Measurements from ENCODE around the gene SPATA13. TPM values are rescaled to one million over a fixed set of nuclear protein-coding genes. Genes with fewer than 3 reads are reported as not detected.

SPATA13 gene
- total and polyA plus RNA-seq, 2 experiments from 2014 or later, result 12.4 to 19.4 TPM

DNA sequence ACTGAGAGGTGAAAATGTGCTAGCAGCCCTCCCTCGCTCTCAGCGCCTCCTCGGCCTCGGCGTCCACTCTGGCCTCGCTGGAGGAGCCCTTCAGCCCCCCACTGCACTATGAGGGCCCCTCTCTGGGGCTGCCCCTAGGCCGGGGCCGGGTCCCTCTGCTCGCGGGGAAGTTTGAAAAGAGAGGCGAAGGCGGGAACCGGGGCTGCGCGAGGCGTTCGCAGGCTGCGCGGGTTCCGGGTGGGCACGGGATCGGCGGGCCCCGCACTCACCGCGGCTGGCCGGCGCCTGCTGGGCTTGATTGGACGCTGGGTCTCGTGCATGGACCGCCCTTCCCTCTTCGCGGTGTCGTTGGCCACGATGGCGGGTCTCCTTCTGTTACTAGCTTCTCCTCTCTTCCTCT is 178.2 kb downstream of the SPATA13 start:
- no peaks in the 10 kb centered on the region for H3K36me3 ChIP-seq (replicated peaks; ENCODE audit: insufficient read depth, low read depth)
- H3K79me2 ChIP-seq, result no peaks in the 10 kb centered on the region
- 95% methylated on average over 33 of the region's 36 CpGs for WGBS (ENCODE audit: low lambda C conversion rate, missing lambda C conversion rate)
- TF ChIP-seq EZH2 (IDR thresholded peaks at IDR 0.05; ENCODE audit: borderline replicate concordance), result no peak
- TF ChIP-seq, protein P1, sequence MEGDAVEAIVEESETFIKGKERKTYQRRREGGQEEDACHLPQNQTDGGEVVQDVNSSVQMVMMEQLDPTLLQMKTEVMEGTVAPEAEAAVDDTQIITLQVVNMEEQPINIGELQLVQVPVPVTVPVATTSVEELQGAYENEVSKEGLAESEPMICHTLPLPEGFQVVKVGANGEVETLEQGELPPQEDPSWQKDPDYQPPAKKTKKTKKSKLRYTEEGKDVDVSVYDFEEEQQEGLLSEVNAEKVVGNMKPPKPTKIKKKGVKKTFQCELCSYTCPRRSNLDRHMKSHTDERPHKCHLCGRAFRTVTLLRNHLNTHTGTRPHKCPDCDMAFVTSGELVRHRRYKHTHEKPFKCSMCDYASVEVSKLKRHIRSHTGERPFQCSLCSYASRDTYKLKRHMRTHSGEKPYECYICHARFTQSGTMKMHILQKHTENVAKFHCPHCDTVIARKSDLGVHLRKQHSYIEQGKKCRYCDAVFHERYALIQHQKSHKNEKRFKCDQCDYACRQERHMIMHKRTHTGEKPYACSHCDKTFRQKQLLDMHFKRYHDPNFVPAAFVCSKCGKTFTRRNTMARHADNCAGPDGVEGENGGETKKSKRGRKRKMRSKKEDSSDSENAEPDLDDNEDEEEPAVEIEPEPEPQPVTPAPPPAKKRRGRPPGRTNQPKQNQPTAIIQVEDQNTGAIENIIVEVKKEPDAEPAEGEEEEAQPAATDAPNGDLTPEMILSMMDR (IDR thresholded peaks at IDR 0.05; ENCODE audit: poor library complexity), result no peak
- no peak for TF ChIP-seq EZH2phosphoT487 (IDR thresholded peaks at IDR 0.05; ENCODE audit: low read depth, severe bottlenecking, unreplicated experiment)
- no peaks in the 10 kb centered on the region for H4K20me1 ChIP-seq (ENCODE audit: insufficient read depth, poor library complexity, severe bottlenecking)
- no peak overlapping the region for H2AFZ ChIP-seq
- H3K4me3 ChIP-seq, result no peak overlapping the region
- no peaks in the 10 kb centered on the region for H3K27me3 ChIP-seq
- H3K27ac ChIP-seq, result no peak overlapping the region
- no peaks in the 10 kb centered on the region for H3K9me2 ChIP-seq (replicated peaks; ENCODE audit: insufficient read depth)
- H3K4me2 ChIP-seq, result no peak overlapping the region
- H3K4me1 ChIP-seq (ENCODE audit: insufficient read depth), result no peaks in the 10 kb centered on the region
- DNase-seq (ENCODE audit: low spot score), result no peak
- H3K9me3 ChIP-seq (ENCODE audit: low read depth), result no peaks in the 10 kb centered on the region

DNA sequence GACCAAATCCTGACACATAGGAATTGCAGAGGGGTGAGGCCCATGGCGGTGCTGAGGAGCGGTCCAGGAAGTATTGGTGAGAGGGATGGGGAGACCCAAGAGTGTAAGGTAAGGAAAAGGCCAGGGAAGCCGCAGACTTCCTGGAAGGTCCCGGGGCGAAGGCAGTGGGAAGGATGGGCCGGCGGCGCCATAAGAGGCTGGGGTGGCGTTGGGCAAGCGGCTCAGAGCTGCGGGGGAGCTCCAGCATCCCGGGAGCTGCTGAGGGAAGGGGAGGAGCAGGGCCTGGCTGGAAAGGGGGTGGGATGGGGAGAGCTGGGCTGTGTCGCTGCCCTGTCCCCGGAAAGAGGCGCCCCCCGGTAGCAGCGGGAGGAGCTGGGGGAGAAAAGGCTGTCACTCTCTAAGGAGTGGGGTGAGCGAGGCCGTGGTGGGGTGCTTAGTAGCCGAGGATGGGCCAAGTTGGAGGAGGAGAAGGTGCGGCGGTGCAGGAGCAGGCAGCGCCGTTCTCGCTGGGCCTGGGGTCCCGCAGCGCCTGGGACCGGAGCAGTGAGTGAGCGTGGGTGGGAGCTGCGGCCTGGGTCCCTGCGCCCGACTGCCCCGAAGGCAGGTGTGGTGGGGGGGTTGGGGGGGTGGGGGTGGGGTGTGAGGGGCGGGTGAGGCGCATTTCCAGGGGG is 179.6 kb downstream of the SPATA13 start:
- no peaks in the 10 kb centered on the region for H3K4me1 ChIP-seq (ENCODE audit: insufficient read depth)
- H3K79me2 ChIP-seq, result no peaks in the 10 kb centered on the region
- no peak overlapping the region for H2AFZ ChIP-seq
- H4K20me1 ChIP-seq (ENCODE audit: insufficient read depth, poor library complexity, severe bottlenecking), result no peaks in the 10 kb centered on the region
- TF ChIP-seq EZH2phosphoT487 (IDR thresholded peaks at IDR 0.05; ENCODE audit: low read depth, severe bottlenecking, unreplicated experiment) (no peak), EZH2 (IDR thresholded peaks at IDR 0.05; ENCODE audit: borderline replicate concordance) (no peak)
- H3K9me2 ChIP-seq (replicated peaks; ENCODE audit: insufficient read depth), result no peaks in the 10 kb centered on the region
- H3K27me3 ChIP-seq, result no peaks in the 10 kb centered on the region
- WGBS (ENCODE audit: low lambda C conversion rate, missing lambda C conversion rate), result 98% methylated on average over 12 of the region's 35 CpGs
- DNase-seq (ENCODE audit: low spot score), result no peak
- no peaks in the 10 kb centered on the region for H3K36me3 ChIP-seq (replicated peaks; ENCODE audit: insufficient read depth, low read depth)
- no peak overlapping the region for H3K4me3 ChIP-seq
- no peak overlapping the region for H3K27ac ChIP-seq
- H3K9me3 ChIP-seq (ENCODE audit: low read depth), result no peaks in the 10 kb centered on the region
- no peak overlapping the region for H3K4me2 ChIP-seq

DNA sequence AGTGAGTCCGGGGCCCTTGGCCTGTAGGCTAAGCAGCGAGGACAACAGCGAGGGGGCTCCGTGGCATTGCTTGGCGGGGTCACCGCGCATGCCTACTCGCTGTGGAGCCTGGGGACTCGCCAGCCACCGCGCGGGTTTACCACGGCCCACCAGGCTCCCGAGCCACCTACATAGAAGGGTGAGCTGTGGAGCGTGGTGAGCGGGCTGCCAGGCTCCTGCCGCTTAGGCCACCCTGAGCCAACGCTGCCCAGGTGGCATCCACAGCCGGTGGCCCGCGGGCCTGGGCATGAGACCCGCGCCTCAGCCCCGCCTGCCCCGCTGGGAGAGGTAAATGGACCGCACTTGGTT is 180.1 kb downstream of the SPATA13 start:
- Histone ChIP-seq H3K27ac (no peak overlapping the region), H3K4me1 (ENCODE audit: insufficient read depth) (no peaks in the 10 kb centered on the region), H3K27me3 (no peaks in the 10 kb centered on the region), H3K9me2 (replicated peaks; ENCODE audit: insufficient read depth) (no peaks in the 10 kb centered on the region), H2AFZ (no peak overlapping the region), H4K20me1 (ENCODE audit: insufficient read depth, poor library complexity, severe bottlenecking) (no peaks in the 10 kb centered on the region), H3K9me3 (ENCODE audit: low read depth) (no peaks in the 10 kb centered on the region), H3K79me2 (no peaks in the 10 kb centered on the region), H3K36me3 (replicated peaks; ENCODE audit: insufficient read depth, low read depth) (no peaks in the 10 kb centered on the region), H3K4me3 (no peak overlapping the region), H3K4me2 (no peak overlapping the region)
- TF ChIP-seq, protein P1 (IDR thresholded peaks at IDR 0.05; ENCODE audit: poor library complexity), result no peak
- no peak for TF ChIP-seq EZH2phosphoT487 (IDR thresholded peaks at IDR 0.05; ENCODE audit: low read depth, severe bottlenecking, unreplicated experiment)
- TF ChIP-seq EZH2 (IDR thresholded peaks at IDR 0.05; ENCODE audit: borderline replicate concordance), result no peak
- no peak for DNase-seq (ENCODE audit: low spot score)
- WGBS (ENCODE audit: low lambda C conversion rate, missing lambda C conversion rate), result over 99% methylated on average over 13 of the region's 26 CpGs

DNA sequence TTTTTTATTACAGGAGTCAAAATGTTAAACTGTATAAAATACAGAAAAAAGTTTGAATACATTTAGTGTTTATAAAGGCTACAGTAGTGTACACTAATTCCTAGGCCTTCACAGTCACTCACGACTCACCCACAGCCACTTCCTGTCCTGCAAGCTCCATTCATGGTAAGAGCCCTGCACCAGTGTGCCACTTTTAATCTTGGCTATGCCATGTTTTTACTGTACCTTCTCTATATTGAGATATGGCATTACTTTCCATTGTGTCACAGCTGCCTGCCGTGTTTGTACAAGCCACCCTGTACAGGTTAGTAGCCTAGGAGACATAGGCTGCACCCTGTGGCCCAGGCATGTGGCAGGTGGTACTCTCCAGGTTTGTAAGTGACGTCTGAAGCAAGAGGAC is 180.9 kb downstream of the SPATA13 start:
- H3K79me2 ChIP-seq, result no peaks in the 10 kb centered on the region
- no peaks in the 10 kb centered on the region for H3K36me3 ChIP-seq (replicated peaks; ENCODE audit: insufficient read depth, low read depth)
- TF ChIP-seq, protein P1 (IDR thresholded peaks at IDR 0.05; ENCODE audit: poor library complexity), result no peak
- TF ChIP-seq EZH2 (IDR thresholded peaks at IDR 0.05; ENCODE audit: borderline replicate concordance) (no peak), EZH2phosphoT487 (IDR thresholded peaks at IDR 0.05; ENCODE audit: low read depth, severe bottlenecking, unreplicated experiment) (no peak)
- no peaks in the 10 kb centered on the region for H3K27me3 ChIP-seq
- no peak overlapping the region for H3K4me3 ChIP-seq
- WGBS (ENCODE audit: low lambda C conversion rate, missing lambda C conversion rate), result 86% methylated on average over 3 of the region's 3 CpGs
- no peaks in the 10 kb centered on the region for H3K9me2 ChIP-seq (replicated peaks; ENCODE audit: insufficient read depth)
- no peaks in the 10 kb centered on the region for H4K20me1 ChIP-seq (ENCODE audit: insufficient read depth, poor library complexity, severe bottlenecking)
- no peak overlapping the region for H2AFZ ChIP-seq
- no peaks in the 10 kb centered on the region for H3K4me1 ChIP-seq (ENCODE audit: insufficient read depth)
- no peak for DNase-seq (ENCODE audit: low spot score)
- no peaks in the 10 kb centered on the region for H3K9me3 ChIP-seq (ENCODE audit: low read depth)
- H3K4me2 ChIP-seq, result no peak overlapping the region
- no peak overlapping the region for H3K27ac ChIP-seq
